GM18873 (cell line): ENCODE measurements around the gene CRADD.

ENCODE experiments used
- ATAC-seq: cut with Tn5 transposase; IDR thresholded peaks from one replicate; pipeline ENCODE4 v1.9.1; 2021; ENCODE audit warnings: mild to moderate bottlenecking, moderate library complexity, moderate number of reproducible peaks; ENCODE audit not compliant: unreplicated experiment, low FRiP score

Gene CRADD

DNA sequence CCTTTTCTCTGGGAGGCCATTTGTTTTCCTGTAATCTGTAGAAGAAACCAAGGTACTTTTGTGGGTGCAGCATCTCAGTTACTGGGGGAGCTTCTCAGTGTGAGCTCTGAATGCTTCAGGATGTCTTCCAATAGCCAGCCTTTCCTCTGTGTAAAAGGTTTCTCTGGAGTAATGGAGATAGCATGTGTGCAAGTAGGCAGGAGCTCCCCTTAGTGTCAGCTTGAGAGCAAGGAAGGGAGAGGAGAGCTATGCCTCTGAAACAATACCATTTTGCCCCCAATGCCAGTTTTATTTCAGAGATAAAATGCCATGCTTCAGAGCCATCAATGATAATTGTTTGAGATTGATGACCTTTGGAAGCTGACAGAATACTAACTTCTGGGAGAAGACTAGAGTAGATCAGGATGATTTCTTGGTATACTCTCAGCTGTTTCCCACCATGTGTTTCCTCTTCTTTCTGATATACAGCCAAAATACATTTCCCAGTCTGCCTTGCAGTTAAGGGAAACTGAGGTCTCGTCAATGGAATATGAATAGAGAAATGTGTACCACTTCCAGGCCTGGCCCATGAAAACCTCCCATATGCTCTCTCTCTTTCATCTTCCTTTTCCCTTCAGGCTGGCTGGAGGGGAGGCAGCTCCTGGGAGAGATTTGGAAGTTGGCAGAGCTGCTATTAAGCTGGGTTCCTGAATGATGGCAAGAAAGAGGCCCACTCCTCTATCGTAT, 125.7 kb downstream of the CRADD start:
- ATAC-seq: no peak

DNA sequence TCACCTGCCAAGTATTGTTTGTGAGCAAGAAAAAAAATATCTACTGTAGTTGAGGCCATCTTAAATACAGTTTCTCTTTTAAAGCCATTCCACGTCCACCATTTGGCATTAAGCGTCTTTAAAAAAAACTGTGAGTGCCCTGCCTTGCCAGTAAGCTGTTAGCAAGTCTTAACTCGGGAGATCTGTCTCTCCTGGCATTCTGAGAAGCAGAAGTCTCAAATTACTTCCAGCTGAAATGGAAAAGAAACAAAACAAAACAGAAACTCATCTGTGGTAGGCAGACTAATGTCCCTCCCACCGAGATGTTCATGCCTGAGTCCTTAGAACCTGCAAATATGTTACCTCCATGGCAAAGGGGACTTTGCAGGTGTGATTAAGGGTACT, 126.2 kb downstream of the CRADD start:
- no peak for ATAC-seq

DNA sequence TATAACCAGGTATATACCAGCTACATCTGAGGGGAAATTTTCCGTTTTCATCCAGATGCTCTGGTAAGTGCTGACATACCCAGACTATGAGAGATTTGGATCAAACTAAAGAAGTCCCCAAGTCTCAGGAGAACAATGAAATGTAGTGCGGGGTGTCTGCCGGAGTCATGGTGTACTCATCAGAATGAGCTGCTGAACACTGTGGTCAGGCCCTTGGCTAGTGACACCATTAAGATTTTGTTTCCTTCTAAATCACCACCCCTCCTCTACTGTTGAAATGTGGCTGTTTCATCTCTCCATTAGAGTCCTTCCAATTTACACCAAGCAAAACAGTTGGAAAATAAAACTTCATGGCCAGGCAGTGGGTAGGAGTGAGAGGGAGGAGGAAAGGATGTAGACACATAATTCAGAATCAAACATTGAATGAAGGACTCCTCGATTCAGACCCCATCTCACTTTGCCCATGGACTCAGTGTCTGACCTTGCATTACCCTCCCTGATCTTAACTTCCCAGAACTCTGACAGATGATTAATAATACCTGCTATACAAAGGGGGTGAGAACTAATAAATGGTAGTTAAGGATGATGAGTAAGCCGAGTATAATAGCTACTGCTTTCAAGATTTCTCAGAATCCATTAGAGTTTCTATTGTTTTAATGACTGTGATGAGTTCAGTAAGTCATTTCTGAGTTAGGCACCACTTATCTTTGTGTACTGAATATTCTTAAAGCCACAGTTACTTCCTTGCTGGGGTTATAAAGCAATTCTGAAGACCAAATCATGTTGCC, 127.4 kb downstream of the CRADD start:
- ATAC-seq: no peak

DNA sequence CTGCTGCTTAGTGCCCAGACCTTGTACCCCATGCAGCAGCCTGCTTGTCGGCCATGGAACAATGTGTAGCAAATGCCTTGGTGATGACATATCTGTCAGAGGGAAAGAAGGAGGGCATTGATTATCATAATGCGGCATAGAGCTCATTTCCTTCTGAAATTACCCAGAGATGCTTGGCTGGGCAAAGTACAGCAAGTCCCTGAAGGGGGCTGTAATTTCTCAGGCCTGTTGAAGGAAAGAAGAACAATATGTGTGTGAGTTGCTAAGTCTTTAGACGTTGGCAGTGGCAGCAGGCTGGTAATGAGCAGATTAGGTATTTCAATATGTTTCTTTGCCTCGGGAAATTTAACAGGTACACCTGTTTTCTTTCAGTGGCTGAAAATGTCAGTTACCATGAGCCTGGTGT, 128.6 kb downstream of the CRADD start:
- no peak for ATAC-seq

DNA sequence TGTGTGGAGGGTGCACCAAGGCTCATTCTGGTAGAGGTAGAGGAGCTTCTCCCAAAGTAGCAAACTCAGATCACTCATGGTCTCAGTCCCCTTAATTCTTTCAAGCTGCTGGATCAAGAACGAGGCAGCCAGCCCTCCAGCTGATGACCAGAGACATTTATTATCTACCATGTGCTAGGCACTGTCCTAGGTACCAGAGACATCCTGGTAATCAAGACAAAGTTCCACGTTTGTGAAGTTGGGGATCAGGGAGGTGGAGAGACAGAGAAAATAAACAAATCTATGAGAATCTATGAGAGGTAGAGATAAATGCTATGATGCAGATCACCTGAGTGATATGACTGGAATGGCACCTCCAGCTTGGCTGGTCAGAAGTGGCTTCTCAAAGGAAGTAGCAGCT, 130.2 kb downstream of the CRADD start:
- ATAC-seq: no peak

DNA sequence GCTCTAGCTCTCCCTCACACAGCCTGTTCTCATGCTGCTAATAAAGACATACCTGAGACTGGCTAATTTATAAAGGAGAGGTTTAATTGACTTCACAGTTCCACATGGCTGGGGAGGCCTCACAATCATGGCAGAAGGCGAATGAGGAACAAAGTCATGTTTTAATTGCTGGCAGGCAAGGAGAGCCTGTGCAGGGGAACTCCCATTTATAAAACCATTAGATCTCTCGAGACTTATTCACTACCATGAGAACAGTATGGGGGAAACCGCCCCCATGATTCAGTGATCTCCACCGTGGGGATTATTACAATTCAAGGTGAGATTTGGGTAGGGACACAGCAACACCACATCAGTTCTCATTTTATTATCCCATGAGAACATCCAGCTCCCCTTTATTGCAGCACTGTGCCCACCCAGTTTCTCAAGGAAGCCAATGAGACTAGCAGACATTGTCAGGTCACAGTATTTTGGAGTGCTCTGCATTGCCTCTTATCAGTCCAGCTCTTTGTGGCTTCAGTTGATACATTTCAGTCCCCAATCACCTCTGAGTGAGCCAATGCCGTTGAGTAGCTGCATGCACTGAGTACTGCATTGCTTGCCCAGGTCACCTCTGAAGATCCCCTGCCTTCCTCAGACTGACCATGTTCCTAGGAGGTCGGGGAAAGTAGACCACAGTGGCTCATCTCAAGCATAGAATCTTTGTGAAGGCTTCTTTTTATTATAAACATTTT, 131.2 kb downstream of the CRADD start:
- no peak for ATAC-seq

DNA sequence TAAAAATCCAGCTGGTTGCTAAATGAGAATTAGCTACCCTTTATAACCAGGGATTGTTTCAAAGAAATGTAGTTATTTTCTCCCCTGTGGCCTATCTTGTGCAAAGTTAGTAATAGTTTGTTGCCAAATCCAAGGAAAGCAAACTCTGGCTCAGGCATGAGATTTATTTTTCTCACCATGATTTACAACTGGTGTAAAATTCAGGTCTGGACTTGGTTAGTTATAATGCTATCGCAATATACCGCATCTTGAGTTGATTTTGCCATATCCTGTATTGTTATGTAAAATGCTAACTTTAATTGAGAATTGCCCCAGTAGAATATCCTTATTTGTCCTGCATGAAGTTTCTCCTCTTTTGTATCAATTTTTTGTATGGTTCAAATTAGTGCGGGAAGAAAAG, 135.5 kb downstream of the CRADD start:
- ATAC-seq: no peak

DNA sequence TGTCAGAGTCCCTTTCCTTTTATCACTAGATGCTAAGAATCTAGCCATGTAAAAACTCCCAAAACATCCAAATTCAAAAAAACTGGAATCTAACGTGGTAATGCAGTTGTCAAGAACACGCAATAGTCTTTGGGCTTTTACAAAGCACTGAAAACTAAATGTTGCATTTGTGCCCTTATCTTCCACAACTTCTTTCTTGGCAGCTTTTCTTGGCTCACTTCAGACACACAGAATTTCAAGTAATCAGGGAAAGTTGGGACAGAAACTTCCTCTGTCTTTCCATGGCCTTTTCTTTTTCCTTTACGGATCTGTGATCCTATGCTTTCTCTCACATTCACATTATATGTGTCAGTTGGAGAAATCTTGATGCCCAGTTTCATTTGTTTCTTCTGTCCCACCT, 136.0 kb downstream of the CRADD start:
- ATAC-seq: no peak

DNA sequence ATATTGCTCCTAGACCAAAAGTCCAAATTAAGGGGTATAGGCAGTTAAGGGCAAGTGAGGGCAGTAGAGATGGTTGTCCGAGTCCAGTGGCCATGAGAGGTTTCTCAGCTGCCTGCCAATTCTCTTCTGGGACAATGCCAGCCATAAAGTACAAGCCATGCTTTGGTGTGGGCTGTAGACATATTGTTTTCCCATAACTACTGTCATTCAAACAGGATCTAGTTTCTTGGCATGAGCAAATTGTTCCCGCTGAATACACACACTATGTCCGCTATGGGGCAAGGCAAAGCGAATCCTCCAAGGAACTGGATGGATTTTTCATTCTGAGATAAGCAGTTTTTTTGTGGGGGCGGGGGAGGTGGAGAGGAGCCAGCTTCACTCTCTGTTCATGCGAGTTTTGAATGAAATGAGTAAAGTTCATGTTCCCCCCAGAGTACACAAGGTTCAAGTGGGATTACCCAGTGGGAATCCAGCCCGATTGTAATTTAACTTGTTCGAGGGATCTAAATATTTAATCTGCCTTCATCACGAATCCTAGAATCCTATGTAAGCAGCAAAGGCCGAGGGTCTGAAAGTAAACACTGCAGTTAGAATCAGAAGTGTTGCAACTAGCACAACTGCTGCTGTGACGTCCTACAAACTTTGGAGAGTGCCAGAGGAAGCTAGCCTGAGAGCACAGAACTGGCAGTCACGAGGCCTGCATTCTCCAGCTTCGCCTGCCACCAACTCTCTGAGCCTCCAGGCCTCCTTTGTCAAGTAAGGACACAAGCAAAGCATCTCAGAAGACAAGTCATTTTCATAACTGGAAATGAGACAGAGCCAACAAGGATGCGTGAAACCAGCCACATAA, 137.0 kb downstream of the CRADD start:
- no peak for ATAC-seq

DNA sequence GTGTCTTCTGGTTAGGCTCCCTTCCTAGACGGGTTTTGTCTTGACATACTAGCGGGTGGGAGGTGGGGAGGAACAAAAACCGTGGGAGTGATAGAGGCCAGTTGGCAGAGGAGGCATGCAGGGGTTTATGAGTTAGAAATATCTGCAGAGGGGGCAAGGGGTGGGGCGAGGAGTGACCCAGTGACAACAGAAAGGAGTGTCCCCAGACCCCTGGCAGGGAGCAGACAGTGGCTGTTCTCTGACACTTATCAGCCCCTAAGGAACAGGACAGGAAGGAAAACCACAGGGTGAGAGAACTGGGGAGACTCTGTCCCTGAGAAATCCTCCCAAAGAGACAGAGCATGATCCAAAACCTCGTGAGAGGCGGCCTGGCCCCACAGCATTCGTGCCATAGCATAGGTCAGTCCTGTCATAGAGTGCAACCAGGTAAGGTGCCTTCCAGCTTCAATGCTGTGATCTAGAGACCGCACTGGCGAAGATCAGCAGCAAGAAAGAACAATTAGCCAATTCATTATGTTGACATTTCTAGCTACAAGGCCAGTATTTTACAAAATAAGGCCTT, 141.4 kb downstream of the CRADD start:
- ATAC-seq: no peak

DNA sequence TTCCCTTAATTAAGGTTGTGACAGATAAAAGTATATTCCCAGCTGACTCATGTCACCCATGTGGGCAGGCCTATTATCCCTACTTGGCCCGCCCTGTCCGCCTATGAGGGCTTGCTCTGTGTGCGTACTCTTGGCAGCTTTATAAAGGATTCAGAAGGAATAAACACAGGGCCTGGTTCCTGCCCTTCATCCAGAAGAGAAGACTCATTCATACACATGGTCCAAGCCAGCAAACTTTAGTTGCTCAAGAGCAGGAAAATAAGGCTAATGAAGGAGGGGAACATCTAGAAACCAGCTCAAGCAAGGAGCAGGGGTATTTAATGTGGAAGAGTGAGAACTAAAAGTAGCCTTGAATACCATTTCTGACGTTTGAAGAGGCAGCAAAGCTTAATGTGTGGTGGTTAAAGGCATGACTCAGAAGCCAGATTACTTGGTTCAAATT, 141.9 kb downstream of the CRADD start:
- ATAC-seq: no peak

DNA sequence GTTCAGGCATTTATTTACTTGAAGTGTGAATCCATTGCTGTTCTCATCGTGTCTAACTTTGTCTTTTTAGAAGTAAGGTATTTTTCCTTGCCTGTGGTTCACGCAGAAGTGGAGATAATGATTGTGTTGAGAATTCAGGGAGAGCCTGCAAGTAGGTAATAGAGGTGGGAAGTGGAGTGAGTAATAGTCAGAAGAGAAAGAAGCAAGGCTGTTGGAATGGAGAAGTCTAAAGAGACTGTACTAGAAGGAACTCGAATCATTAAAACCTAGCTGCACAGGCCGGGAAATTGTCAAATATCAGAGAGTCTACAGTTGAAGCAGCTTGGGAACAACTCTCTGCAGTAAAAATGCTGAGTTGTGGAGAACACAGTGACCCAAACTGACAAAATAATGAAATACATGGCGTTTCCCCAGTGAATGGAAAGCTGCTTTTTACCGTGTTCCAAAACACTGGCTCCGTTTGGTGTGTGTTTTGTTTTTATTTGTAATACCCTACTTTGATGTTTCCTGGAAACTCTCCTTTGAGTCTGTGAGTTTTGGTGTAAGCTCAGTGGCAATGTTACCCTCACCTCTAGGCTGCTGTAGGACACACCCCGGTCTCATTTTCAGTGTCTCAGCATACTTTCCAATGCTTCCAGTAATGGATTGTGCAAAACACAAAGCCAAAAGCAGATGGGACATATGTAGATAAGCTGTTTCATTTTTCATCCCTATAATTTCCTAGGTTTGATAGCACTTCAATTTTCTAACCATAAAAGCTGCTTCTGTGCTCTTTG, 146.6 kb downstream of the CRADD start:
- ATAC-seq: no peak

DNA sequence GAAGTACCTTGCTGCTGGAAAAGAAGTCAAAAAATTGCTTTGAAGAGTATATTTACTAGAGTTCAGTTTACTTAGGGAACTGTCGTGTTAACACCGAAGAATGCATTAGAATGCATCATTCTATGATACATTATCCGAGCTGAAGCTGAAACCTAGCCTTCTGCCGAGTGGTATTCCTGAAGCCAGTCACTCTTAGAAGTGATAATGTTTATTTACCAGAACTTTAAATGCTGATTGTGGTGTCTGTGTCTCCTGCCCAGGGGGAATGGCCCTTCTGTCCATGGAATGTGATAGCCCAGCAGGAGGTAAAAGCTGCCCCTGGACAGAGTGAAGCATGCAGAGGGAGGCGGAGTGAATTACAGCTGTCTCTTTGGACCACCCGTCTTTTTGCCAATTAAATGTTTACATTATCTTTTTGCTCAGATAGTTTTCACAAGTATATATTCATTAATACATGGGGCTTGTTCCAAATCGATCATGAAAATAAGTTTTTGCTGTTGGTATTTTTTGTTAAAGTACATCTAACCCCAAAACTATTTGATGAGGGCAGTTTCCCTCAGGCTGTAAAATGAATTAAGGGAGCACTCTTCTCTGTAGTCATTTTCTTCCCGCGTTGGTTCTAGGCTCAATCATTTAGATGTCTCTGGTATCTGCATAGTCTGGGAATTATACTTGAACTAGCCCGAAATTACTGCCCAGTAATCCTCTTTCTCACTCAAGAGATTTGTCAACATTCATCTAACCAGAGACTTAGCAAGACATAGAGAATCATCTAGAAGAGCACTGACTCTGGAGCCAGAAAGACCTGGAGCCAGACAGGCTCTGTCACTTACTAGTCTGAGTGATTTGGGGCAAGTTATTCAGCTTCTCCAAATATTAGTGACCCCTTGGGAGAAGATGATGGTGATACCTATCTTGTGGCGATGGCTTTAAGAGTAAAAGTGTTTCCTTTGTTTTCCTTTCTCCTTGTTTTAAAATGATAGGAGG, 147.6 kb downstream of the CRADD start:
- ATAC-seq: no peak

DNA sequence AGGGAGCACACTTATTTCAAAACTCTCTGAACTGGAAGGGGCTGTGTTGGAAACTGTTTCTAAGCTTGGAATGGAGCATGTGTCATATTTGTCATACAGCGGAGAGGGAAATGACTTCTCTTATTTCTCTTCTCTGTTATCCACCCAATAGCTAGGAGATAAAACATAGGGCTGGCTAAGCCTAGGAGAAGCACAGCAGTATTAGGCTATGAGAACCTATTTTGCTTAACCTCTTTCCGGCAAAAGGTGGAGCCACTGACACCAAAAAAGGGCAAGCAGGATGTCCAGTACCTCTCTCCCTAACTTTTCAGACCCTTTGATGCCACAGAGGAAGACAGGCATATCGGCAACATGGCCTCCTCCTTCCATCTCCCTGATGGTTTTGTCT, 148.3 kb downstream of the CRADD start:
- no peak for ATAC-seq

DNA sequence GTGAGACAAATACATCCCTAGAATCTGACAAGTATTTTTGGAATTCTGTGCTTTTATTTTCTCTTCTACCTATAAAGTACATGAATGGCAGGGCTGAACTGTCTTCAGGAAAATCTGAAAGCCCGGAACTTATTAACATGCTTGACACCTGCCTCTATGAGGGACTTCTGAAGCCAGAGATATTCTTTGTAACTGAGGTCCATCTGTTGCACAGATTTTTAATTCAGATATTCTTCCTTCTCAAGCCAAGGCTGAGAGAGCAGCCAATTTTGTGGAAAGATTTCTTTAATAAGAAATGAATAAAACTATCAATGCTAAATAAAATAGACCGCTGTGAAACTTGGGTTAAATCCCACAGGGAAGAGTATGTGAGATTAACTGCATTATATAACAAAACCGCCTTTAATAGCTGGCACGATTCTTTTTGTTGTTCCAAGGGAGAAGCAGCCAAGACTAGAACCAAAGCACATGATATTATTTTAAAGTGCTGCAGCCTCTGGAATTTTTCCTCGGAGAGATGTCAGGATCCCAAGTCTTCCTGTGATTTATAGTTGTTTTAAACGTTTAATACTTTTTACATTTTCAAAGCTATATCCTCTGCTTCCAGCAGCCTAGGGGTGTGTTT, 148.9 kb downstream of the CRADD start:
- ATAC-seq: no peak

DNA sequence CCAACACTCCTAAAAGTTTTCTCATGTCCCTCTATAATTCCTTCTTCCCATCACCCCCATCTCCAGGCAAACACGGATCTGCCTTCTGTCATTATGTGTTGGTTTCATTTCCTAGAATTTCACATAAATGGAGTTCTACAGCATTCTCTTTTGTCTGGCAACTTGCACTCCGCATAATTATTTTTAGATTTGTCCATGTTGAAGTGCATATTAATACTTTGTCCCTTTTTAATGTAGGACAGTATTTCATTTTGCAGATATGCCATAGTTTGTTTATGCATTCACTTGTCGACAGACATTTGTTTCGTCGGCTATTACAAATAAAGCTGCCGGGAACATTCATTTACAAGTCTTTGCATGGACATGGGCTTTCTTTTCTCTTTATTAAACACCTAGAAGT, 150.0 kb downstream of the CRADD start:
- no peak for ATAC-seq

DNA sequence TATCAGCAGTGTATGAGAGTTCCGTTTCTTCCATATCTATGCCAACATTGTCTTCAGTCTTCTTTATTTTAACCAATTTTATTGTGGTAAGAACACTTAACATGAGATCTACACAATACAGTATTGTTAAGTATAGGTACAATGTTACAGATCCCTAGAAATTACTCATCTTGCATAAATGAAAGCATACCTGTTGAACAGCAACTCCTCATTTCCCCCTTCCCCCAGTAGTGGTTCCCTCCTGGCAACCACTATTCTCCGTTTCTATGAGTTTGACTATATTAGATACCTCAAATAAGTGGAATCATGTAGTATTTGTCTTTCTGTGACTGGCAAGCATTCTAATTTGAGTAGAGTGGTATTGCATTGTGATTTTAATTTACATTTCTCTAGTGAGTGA, 150.5 kb downstream of the CRADD start:
- no peak for ATAC-seq

DNA sequence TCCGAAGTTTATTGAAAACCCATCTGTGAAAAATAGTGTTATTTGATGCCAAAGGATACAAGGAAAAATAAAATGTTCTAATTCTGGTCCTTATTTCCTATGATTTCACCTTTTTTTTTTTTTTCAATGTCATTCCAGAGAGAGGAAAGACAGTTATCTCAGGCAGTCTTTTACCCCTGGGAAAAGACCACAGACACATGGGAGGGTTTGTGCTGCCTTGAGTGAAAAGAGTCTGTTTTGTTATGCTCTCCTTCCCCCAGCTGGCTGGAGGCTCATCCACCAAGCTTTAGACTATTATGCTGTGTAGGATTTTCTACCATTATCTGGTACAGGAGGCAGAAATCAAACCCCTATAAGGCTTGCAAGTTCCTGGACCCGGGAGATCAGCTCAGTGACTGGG, 151.8 kb downstream of the CRADD start:
- no peak for ATAC-seq
